Ectodermal cell (in vitro differentiated cells): Measurements from ENCODE around the gene KRT3.

ENCODE experiments used
- H3K27ac ChIP-seq: 2 replicates; pipeline ENCODE4 v1.7.0; 2013; ENCODE audit warnings: mild to moderate bottlenecking, low read depth, low read length; ENCODE audit not compliant: insufficient read depth, poor library complexity, severe bottlenecking
- H3K27me3 ChIP-seq: 2 replicates; pipeline ENCODE4 v1.7.0; 2013; ENCODE audit warnings: mild to moderate bottlenecking, low read length; ENCODE audit not compliant: insufficient read depth, control insufficient read depth, poor library complexity, severe bottlenecking
- H3K36me3 ChIP-seq: one replicate; pipeline ENCODE4 v1.7.0; 2013; ENCODE audit warnings: low read length; ENCODE audit not compliant: control insufficient read depth, insufficient read depth
- H3K4me1 ChIP-seq: one replicate; pipeline ENCODE4 v1.7.0; 2013; ENCODE audit warnings: low read length; ENCODE audit not compliant: control insufficient read depth, insufficient read depth
- H3K4me3 ChIP-seq: 2 replicates; pipeline ENCODE4 v1.7.0; 2013; ENCODE audit warnings: low read depth, low read length, control low read depth; ENCODE audit not compliant: insufficient read depth
- H3K9me3 ChIP-seq: 2 replicates; pipeline ENCODE4 v1.7.0; 2013; ENCODE audit warnings: mild to moderate bottlenecking, low read length, moderate library complexity; ENCODE audit not compliant: control insufficient read depth
- WGBS, 2 experiments: methylation state at CpG; one replicate each; pipeline ENCODE4 v1.1.7; 2013; ENCODE audit warnings: missing lambda C conversion rate in 2 of 2; 5-methylcytosine and 5-hydroxymethylcytosine counted together

Gene KRT3

DNA sequence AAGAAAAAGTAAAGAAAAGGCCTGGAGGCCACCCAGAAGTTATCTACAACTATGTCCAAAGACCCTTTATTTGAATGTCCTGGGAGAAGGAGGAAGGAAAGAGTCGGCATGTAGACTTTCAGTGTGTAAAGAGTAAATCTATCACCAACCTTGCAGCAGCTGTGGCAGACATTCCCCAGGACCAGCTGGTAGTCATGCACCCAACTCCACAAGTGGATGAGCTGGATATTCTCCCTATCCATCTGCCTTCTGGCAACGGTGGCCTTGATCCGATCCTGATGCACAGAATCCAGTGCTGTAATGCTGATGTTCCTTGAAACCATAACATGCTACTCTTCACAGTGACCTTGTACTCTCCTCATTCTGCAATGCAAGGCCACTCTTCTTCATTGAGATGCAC is 46.1 kb downstream of the KRT3 start:
- Histone ChIP-seq H3K27ac (no peak overlapping the region), H3K4me3 (no peak overlapping the region), H3K4me1 (no peaks in the 10 kb centered on the region), H3K9me3 (no peaks in the 10 kb centered on the region), H3K36me3 (no peaks in the 10 kb centered on the region), H3K27me3 (peaks cover 17% of the 10 kb centered on the region)
- WGBS, 2 experiments: 92 to 93% methylated on average over 3 of the region's 3 CpGs

DNA sequence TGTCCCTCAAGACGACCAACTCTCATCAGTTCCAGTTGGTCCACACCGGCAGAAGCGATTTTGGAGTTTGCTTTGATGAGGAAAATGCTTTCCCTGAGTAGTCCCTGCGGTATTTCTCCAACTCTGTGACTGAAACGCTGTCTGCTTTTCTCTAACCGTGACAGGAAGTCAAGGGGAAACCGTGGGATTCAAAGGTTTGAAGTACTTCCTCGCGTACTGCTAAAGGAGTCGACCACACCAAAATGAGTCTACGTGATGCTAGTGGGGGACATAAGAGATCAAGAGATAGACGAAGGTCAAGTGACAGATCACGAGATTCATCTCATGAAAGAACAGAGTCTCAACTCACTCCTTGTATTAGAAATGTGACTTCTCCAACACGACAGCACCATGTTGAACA is 47.3 kb downstream of the KRT3 start:
- WGBS, 2 experiments: 86% methylated on average over 14 of the region's 14 CpGs
- H3K36me3 ChIP-seq: no peaks in the 10 kb centered on the region
- no peaks in the 10 kb centered on the region for H3K4me1 ChIP-seq
- no peak overlapping the region for H3K27ac ChIP-seq
- no peak overlapping the region for H3K4me3 ChIP-seq
- peaks cover 22% of the 10 kb centered on the region for H3K27me3 ChIP-seq
- no peaks in the 10 kb centered on the region for H3K9me3 ChIP-seq

DNA sequence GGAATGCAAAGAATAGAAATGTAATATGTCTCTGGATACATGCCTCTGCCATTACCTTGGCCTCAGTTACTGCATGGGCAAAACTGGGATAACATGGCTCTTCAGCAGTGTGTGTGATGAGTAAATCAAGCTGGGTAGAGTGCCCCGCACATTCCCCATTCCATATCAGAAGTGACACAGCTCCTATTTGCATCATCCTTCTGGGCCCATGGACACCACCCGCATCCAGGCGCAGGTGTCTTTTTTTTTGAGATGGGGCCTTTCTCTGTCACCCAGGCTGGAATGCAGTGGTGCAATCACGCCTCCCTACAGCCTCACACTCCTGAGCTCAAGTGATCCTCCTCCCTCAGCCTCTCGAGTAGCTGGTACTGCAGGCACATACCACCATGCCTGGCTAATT is 50.4 kb downstream of the KRT3 start:
- Histone ChIP-seq H3K4me3 (no peak overlapping the region), H3K4me1 (no peaks in the 10 kb centered on the region), H3K27ac (no peak overlapping the region), H3K36me3 (no peaks in the 10 kb centered on the region), H3K9me3 (no peaks in the 10 kb centered on the region), H3K27me3 (peaks cover 16% of the 10 kb centered on the region)
- 75 to 79% methylated on average over 5 of the region's 5 CpGs for WGBS, 2 experiments

DNA sequence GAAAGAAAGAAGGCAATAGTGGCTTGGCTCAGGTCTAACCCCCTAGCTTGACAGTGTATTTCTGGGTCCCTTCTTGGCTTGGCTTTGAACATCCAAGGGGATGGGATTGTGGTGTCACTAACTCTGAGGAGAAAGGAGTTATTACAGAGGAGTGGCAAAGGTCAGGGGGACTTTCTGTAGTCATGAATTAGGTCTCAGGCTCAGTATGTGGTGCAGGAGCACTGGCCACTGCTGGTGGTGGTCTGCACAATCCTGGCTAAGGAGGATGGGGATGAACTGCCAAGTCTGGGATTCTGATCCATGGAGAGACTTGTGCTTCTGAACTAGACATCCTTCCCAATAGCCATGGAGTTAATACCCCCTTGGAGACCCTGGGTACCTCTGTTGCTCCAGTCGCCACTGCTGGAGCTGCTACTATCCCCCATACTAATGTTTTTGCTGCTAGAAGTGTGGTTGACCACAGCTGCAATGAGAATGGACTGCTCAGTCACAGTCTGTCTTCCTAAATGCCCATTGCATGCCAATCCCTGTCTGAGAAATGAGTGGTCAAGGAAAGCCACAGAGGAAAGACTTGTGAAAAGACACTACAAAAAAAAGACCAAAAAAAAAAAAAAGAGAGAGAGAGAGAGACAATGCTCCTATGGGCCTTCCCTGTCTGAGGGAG is 51.3 kb downstream of the KRT3 start:
- 64 to 70% methylated on average over 1 of the region's 1 CpG for WGBS, 2 experiments
- no peaks in the 10 kb centered on the region for H3K4me1 ChIP-seq
- no peaks in the 10 kb centered on the region for H3K36me3 ChIP-seq
- no peak overlapping the region for H3K27ac ChIP-seq
- H3K27me3 ChIP-seq: peaks cover 16% of the 10 kb centered on the region
- H3K4me3 ChIP-seq: no peak overlapping the region
- no peaks in the 10 kb centered on the region for H3K9me3 ChIP-seq

DNA sequence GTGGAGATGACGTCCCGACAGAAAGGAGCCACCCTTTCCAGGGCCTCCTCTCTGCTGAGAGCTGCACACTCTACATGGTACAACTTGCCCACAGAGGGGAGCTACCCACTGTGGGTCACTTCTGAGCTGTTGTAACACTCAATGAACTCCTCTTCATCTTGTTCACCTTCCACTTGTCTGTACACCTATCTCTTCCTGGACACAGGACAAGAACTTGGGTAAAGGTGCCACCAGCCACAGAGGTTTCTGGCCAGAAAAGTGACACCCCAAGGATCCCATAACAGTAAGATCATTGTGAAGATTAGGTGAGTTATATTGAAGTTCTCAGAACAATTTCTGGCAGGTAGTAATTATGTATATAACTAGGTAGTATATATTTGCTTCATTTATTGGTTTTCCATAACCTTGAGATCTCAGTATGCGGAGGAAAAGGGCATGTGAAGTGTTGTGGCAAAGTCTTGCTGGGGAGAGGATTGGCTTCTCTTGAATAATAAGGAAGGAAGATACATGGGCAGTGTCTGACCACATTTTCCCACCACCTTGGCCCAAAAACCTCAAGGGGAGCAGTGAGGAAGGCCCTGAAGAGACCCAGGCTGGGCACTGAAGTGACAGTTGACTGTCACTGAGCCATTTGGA is 53.0 kb downstream of the KRT3 start:
- Histone ChIP-seq H3K4me3 (no peak overlapping the region), H3K27me3 (peaks cover 16% of the 10 kb centered on the region), H3K36me3 (no peaks in the 10 kb centered on the region), H3K4me1 (no peaks in the 10 kb centered on the region), H3K27ac (no peak overlapping the region), H3K9me3 (no peaks in the 10 kb centered on the region)
- WGBS, 2 experiments: 70 to 80% methylated on average over 3 of the region's 3 CpGs

DNA sequence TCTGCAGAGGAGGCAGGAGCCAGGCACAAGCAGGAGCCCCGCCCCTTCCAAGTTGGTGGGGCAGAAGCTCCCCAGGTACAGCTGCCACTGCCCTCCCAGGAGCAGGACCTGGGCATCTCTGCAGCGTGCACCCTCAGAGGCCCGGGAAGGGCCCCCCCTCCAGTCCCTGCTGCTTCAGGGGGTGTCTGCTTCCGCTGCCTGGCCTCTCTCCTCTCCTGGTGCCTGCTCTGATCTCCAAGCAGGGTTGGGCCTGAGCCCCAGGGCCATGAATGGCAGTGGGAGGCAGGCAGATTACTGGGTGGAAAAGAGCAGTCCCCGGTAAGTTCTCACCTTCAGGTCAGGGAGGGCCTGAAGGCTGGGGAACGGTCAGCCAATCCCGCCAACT is 53.7 kb downstream of the KRT3 start:
- Histone ChIP-seq H3K4me1 (no peaks in the 10 kb centered on the region), H3K27ac (no peak overlapping the region), H3K9me3 (no peaks in the 10 kb centered on the region), H3K36me3 (no peaks in the 10 kb centered on the region), H3K4me3 (no peak overlapping the region), H3K27me3 (peaks cover 16% of the 10 kb centered on the region)
- WGBS, 2 experiments: 75 to 82% methylated on average over 7 of the region's 7 CpGs

DNA sequence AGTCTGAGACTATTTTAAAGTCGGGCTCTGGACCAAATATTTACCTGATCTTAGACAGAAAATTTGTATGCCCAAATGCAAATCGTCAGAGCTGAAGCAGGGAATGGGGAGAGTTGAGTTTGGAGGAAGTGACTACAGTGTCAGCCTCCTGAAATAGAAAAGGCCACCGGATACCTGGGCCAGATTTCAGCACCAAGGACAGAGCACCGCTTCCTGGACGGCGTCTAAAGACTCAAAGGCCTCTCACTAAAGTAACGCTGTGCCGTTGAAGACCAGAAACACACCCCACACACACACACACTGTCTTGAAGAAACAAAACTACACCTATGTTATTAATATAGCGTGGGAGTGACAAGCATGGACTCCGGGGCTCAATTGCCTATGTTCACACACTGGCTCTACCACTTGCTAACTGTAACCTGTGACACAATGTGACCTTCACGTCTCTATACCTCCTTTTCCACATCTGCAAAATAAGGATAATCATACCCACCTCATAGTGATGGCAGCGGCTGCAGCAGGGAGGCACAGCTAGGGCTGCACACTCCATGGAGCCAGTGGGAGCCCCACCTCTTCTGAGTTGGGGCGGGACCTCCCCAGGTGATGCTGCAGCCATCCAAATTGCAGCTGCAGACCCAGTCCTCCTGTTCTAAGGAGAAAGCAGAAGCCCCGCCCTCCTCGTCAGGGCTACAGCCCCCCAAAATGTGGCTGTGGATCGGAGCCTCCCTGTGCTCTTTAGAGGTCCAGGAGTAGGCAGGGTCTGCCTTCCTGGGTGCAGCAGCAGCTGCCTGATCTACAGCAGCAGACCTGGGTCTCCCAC is 54.3 kb downstream of the KRT3 start:
- no peaks in the 10 kb centered on the region for H3K36me3 ChIP-seq
- peaks cover 16% of the 10 kb centered on the region for H3K27me3 ChIP-seq
- no peak overlapping the region for H3K4me3 ChIP-seq
- no peak overlapping the region for H3K27ac ChIP-seq
- no peaks in the 10 kb centered on the region for H3K9me3 ChIP-seq
- WGBS, 2 experiments: 22 to 23% methylated on average over 16 of the region's 16 CpGs
- H3K4me1 ChIP-seq: no peaks in the 10 kb centered on the region

DNA sequence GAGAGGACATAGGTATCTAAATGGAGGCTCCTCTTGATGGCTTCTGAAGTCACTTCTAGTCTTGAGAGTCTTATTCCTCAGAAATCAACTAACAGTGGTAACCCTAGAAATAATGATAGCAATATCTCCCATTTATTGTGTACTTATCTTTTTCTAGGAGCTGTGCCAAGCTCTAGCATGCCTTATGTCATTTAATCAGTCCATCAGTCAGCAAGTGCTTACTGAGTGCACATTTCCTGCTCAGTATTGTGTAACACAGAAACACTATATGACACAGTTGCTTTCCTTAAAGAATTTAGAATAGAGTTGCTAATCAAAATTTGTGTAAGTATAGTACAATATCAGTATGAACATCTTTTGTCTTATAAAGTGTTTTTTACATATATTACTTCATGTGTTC is 55.3 kb downstream of the KRT3 start:
- Histone ChIP-seq H3K9me3 (no peaks in the 10 kb centered on the region), H3K4me3 (no peak overlapping the region), H3K27me3 (peaks cover 14% of the 10 kb centered on the region), H3K27ac (no peak overlapping the region), H3K36me3 (no peaks in the 10 kb centered on the region), H3K4me1 (no peaks in the 10 kb centered on the region)

DNA sequence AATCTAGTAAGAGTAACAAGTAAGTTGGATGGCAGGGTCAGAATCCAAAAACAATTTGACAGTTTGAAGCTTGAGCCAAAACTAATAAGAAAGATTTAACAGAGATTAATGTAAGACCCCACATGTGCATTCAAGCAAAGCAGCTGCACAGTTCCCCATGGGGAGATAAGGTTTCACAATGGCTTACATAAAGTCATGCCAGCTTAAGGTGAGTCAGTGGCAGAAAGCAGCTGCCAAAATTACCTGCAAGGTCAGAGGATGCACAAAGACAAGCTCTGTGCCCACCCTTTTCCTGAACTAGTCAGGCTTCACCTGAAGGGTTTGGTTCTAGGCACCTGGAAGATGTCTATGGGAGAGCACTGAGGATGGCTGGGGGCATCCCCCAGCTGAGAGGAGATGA is 56.0 kb downstream of the KRT3 start:
- Histone ChIP-seq H3K27me3 (peaks cover 14% of the 10 kb centered on the region), H3K4me1 (no peaks in the 10 kb centered on the region), H3K9me3 (no peaks in the 10 kb centered on the region), H3K36me3 (no peaks in the 10 kb centered on the region), H3K27ac (no peak overlapping the region), H3K4me3 (no peak overlapping the region)
